Astrocyte of the spinal cord (primary cell): ENCODE measurements around the gene OPCML.

ENCODE experiments used
- DNase-seq: peaks from one replicate; pipeline ENCODE4 v3.0.0; 2011; ENCODE audit warnings: low read depth, low spot score
- H3K4me3 ChIP-seq: 2 replicates; pipeline ENCODE4 v1.5.1; 2011; ENCODE audit warnings: low read depth, mild to moderate bottlenecking, low read length, moderate library complexity
- CTCF ChIP-seq: IDR thresholded peaks from 2 replicates; pipeline ENCODE4 v1.5.1; 2012; ENCODE audit warnings: low read depth, mild to moderate bottlenecking, low read length, inconsistent platforms
- in situ Hi-C: cut with HindIII; loops from 2 replicates; pipeline ENCODE4 v1.10.0; 2017; ENCODE audit warnings: low sequenced_read_pairs

The OPCML gene

GRCh38 chr11:132576706-132577105 is 955.6 kb downstream of the OPCML start:
- in situ Hi-C loops = no loop called here
- DNase-seq = peak; percentile 90

GRCh38 chr11:132564091-132564885 is 968.0 kb downstream of the OPCML start:
- in situ Hi-C loops = no loop called here
- no peak overlapping the region for H3K4me3 ChIP-seq
- DNase-seq = no peak
- TF ChIP-seq CTCF = no peak

More at GRCh38 chr11:132576706-132577105, 955.6 kb downstream of the OPCML start:
- TF ChIP-seq CTCF = no peak
- no peak overlapping the region for H3K4me3 ChIP-seq

- H3K4me3 ChIP-seq = no peak overlapping the region
- in situ Hi-C loops = no loop called here
- no peak for DNase-seq
- no peak for TF ChIP-seq CTCF
Observed at GRCh38 chr11:132563050-132563449, 969.3 kb downstream of the OPCML start.

GRCh38 chr11:132561937-132562336 is 970.4 kb downstream of the OPCML start:
- no peak overlapping the region for H3K4me3 ChIP-seq
- in situ Hi-C loops = no loop called here
- no peak for DNase-seq
- TF ChIP-seq CTCF = no peak

- TF ChIP-seq CTCF = peak; percentile 10
- no peak for DNase-seq
- H3K4me3 ChIP-seq = no peak overlapping the region
- in situ Hi-C loops = no loop called here
Observed at GRCh38 chr11:132559331-132560036, 972.8 kb downstream of the OPCML start.

GRCh38 chr11:132556316-132556715 is 976.0 kb downstream of the OPCML start:
- in situ Hi-C loops = no loop called here
- H3K4me3 ChIP-seq = no peak overlapping the region
- DNase-seq = no peak
- TF ChIP-seq CTCF = no peak
